Measurements from ENCODE around the gene MED17. TPM values are rescaled to one million over a fixed set of nuclear protein-coding genes. Genes with fewer than 3 reads are reported as not detected.

MED17 gene
- polyA plus RNA-seq, 1 of the 3 experiments (the other 2 are of a cell fraction) = 19.3 TPM

DNA sequence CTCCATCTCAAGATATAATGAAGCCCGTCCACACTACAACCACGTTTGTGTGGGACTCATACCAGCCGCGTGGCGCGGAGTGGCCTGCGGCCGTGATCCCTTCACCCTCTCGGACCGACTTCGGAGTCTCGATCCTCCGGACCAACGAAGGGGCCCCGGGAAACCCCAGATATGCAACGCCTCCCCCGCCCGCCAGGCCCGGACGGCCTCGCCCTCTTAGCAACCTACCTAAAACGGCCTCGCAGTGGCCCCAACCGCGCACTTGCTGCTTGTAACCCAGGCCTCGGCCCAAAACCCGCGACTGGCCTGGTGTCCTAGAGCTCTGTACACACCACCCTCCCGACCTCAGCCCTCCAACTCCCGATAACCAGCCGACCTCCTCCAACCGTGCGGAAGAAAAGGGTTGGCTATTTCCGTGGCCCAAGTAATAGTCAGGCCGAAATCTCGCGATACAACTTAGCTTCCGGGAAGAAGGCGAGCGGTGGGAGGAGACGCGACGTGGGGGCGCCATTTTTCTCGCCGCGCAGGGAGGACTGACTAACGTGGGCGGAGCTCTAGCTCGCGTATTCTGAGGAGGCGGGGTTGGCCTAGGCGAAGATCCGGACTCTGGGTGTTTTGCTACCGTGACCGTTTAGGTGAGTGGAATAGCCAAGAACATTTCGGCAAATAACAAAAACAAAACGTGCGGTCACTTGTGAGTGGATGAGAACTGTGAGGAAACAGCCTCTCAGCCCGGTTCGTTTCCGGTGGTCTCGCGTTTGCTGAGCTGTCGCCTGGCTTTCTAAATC lies 42.8 kb upstream of the MED17 start, which contains the start of the genes C11orf54 and TAF1D (continued):
- TF ChIP-seq CTCF (IDR thresholded peaks at IDR 0.05) (no peak; the same call in 1 of the 2 replicates), FOSL2 (IDR thresholded peaks at IDR 0.05; ENCODE audit: borderline replicate concordance, low read depth) (no peak), NRF1 (IDR thresholded peaks at IDR 0.05; ENCODE audit: low read depth, low read length) (peak; percentile 44), TAF1 (IDR thresholded peaks at IDR 0.05; ENCODE audit: borderline replicate concordance, low read depth, low read length) (peak; percentile 95), POLR2AphosphoS5 (IDR thresholded peaks at IDR 0.05; ENCODE audit: low read depth, low read length) (peak; percentile 99), MXI1 (IDR thresholded peaks at IDR 0.05; ENCODE audit: low read depth, low read length) (peak; percentile 78), MEF2A (IDR thresholded peaks at IDR 0.05; ENCODE audit: borderline replicate concordance, low read depth) (no peak), JUND (IDR thresholded peaks at IDR 0.05) (no peak), MAX (IDR thresholded peaks at IDR 0.05; ENCODE audit: low read depth) (peak; percentile 54; the same call in 1 of the 2 replicates), SIN3A (IDR thresholded peaks at IDR 0.05; ENCODE audit: borderline replicate concordance, low read depth, low read length) (peak; percentile 97), EP300 (IDR thresholded peaks at IDR 0.05; ENCODE audit: borderline replicate concordance in 1 of 2, low read depth in 1 of 2, low read length in 1 of 2) (no peak), CHD2 (IDR thresholded peaks at IDR 0.05; ENCODE audit: low read length, partially characterized antibody) (peak; percentile 99), FOXM1 (IDR thresholded peaks at IDR 0.05; ENCODE audit: low read depth) (no peak)
- TF ChIP-seq, protein P1, sequence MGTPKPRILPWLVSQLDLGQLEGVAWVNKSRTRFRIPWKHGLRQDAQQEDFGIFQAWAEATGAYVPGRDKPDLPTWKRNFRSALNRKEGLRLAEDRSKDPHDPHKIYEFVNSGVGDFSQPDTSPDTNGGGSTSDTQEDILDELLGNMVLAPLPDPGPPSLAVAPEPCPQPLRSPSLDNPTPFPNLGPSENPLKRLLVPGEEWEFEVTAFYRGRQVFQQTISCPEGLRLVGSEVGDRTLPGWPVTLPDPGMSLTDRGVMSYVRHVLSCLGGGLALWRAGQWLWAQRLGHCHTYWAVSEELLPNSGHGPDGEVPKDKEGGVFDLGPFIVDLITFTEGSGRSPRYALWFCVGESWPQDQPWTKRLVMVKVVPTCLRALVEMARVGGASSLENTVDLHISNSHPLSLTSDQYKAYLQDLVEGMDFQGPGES (IDR thresholded peaks at IDR 0.05; ENCODE audit: low read depth, low read length) = no peak
- TF ChIP-seq, protein P2, sequence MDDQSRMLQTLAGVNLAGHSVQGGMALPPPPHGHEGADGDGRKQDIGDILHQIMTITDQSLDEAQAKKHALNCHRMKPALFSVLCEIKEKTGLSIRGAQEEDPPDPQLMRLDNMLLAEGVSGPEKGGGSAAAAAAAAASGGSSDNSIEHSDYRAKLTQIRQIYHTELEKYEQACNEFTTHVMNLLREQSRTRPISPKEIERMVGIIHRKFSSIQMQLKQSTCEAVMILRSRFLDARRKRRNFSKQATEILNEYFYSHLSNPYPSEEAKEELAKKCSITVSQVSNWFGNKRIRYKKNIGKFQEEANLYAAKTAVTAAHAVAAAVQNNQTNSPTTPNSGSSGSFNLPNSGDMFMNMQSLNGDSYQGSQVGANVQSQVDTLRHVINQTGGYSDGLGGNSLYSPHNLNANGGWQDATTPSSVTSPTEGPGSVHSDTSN (IDR thresholded peaks at IDR 0.05) = no peak

DNA sequence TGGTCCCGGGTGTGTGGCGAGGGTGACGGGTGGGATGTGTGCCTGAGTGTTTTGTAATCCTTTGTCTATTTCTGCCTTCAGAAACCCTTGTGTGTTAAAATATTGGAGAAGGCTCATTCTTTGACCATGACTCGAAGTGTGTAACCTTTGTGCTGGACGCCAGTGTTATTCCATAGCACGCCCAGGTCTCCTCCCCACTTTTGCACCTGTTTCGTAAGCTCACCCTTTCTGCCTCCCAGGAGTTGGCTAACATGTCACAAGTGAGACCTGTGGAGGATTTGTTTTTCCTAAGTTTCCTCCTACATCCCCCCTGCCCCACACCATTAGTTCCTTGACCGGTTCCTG lies 42.2 kb upstream of the MED17 start:
- Histone ChIP-seq H4K20me1 (ENCODE audit: insufficient read depth) (peaks cover 37% of the 10 kb centered on the region), H2AFZ (ENCODE audit: low read depth) (peak overlapping the region; percentile 80), H3K27ac (ENCODE audit: low read depth in 2 of 2, low read length in 1 of 2) (peak overlapping the region; percentile 86 to 93), H3K4me2 (peak overlapping the region; percentile 81), H3K4me1 (ENCODE audit: control insufficient read depth in 1 of 2, insufficient read depth in 2 of 2, low read depth in 1 of 2, low read length in 1 of 2) (peaks cover 8 to 14% of the 10 kb centered on the region in 2 experiments; a peak in 3 of 4 replicates), H3K9ac (peak overlapping the region; percentile 98), H3K36me3 (replicated peaks in 1 of 2; ENCODE audit: control insufficient read depth in 1 of 2, insufficient read depth in 2 of 2, low read length in 1 of 2) (peaks cover 32 to 43% of the 10 kb centered on the region in 2 experiments), H3K79me2 (ENCODE audit: insufficient read depth) (peaks cover 59% of the 10 kb centered on the region), H3K4me3 (ENCODE audit: low read depth in 2 of 2, low read length in 1 of 2) (peak overlapping the region; percentile 94 to 95), H3F3A (replicated peaks; ENCODE audit: insufficient read depth) (peaks cover 20% of the 10 kb centered on the region), H3K27me3 (ENCODE audit: insufficient read depth) (no peaks in the 10 kb centered on the region), H3K9me3 (no peaks in the 10 kb centered on the region), H3K9me2 (no peaks in the 10 kb centered on the region)
- no peak for DNase-seq
- ChIA-PET CTCF (interaction anchor here (0.6 to 1.4 kb wide), 2 partner anchors 42 to 508 kb away, joined by 3 to 5 read pairs; partner anchors contain the start of gene MED17), POLR2A (interaction anchor here (0.6 to 3.3 kb wide), 18 partner anchors 9 to 1026 kb away, joined by 3 to 72 read pairs (median 3); partner anchors contain the start of genes AMOTL1, CEP295, MED17 and VSTM5)
- 3% methylated on average over 8 of the region's 8 CpGs for WGBS (ENCODE audit: low lambda C conversion rate)
- TF ChIP-seq FOXJ3 (CRISPR knock-in tag; IDR thresholded peaks at IDR 0.05) (no peak), RXRA (IDR thresholded peaks at IDR 0.05; ENCODE audit: borderline replicate concordance, low read depth) (no peak), NRF1 (IDR thresholded peaks at IDR 0.05; ENCODE audit: low read depth, low read length) (no peak), MXI1 (IDR thresholded peaks at IDR 0.05; ENCODE audit: low read depth, low read length) (no peak), MAX (IDR thresholded peaks at IDR 0.05; ENCODE audit: low read depth) (no peak), SIN3A (IDR thresholded peaks at IDR 0.05; ENCODE audit: borderline replicate concordance, low read depth, low read length) (no peak), RCOR1 (IDR thresholded peaks at IDR 0.05; ENCODE audit: low read length) (no peak), FOXM1 (IDR thresholded peaks at IDR 0.05; ENCODE audit: low read depth) (no peak), TAF1 (IDR thresholded peaks at IDR 0.05; ENCODE audit: borderline replicate concordance, low read depth, low read length) (no peak), ZBTB33 (IDR thresholded peaks at IDR 0.05; ENCODE audit: borderline replicate concordance, low read depth) (no peak)
- TF ChIP-seq, protein P3, sequence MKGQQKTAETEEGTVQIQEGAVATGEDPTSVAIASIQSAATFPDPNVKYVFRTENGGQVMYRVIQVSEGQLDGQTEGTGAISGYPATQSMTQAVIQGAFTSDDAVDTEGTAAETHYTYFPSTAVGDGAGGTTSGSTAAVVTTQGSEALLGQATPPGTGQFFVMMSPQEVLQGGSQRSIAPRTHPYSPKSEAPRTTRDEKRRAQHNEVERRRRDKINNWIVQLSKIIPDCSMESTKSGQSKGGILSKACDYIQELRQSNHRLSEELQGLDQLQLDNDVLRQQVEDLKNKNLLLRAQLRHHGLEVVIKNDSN (IDR thresholded peaks at IDR 0.05; ENCODE audit: borderline replicate concordance, low read depth) = no peak
